Measurements from ENCODE around the gene PPP4R2.

PPP4R2 gene

DNA sequence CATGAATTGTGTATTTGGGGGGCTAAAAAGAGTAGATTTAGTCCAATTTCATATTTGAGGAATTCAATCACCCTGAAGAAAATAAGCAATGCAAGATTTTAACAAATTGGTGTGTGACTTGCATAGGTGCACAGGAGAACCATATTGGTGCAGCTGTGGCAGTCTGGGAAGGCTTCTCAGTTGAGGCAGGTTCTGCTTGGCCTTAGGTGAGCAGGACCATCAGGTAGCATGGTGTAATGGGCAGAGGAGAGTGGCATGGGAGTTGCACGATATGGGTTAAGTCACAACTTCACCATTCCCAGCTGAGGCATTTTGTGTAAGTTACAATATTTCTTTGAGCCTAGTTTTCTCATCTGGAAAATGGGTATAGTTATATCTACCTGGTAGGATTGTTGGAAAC lies 75.3 kb downstream of the PPP4R2 start:
- H3K4me3 ChIP-seq (ENCODE audit: low read depth, low read length): no peak overlapping the region
- no peak for TF ChIP-seq CTCF (IDR thresholded peaks at IDR 0.05; ENCODE audit: control insufficient read depth, extremely low read depth, insufficient read depth)
- DNase-seq (ENCODE audit: low read depth): no peak

- no peak for DNase-seq (ENCODE audit: low read depth)
- H3K4me3 ChIP-seq (ENCODE audit: low read depth, low read length): no peak overlapping the region
- no peak for TF ChIP-seq CTCF (IDR thresholded peaks at IDR 0.05; ENCODE audit: control insufficient read depth, extremely low read depth, insufficient read depth)
These were observed 76.0 kb downstream of the PPP4R2 start for GRCh38 chr3:73072634-73073033.

DNA sequence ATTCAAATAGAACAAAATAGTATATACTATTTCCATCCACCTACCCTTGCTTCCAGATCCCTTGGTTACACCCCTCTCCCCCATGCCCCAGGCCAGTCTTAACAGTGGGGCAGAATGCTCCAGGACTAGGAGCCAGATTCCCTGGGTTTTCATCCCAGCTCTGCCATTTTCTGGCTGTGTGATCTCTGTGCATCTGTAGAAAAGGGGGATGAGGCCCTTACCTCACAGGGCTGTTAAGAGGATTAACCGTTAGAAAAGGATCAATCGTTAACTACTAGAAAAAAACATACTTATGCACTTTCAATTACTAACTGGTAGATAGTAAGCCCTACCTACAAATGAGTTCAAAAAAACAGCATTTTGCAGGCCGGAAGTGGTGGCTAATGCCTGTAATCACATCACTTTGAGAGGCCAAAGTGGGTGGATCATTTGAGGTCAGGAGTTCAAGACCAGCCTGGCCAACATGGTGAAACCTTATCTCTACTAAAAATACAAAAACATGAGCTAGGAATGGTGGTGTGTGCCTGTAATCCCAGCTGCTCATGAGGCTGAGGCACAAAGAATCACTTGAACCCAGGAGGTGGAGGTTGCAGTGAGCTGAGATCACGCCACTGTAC lies 76.6 kb downstream of the PPP4R2 start:
- no peak for TF ChIP-seq CTCF (IDR thresholded peaks at IDR 0.05; ENCODE audit: control insufficient read depth, extremely low read depth, insufficient read depth)
- DNase-seq (ENCODE audit: low read depth): no peak

DNA sequence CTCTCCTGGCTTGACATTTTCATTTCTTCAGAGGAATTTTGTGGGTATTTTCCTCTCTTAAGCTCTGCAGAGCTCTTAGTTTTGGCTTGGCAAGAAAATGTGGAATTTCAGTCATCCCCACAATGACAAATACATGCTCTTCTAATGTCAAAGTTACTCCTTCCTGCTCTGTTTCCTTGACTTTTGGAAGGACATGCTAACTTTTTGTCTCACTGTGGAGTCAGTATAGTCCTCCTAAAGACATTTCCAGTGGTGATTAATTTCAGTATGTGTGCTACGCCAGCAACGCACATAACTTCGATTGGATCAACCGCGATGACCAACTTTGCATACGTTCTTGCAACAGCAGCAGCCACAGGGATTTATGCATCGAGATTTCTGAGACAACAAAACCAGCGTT lies 78.2 kb downstream of the PPP4R2 start:
- no peak overlapping the region for H3K4me3 ChIP-seq (ENCODE audit: low read depth, low read length)
- DNase-seq (ENCODE audit: low read depth): no peak
- no peak for TF ChIP-seq CTCF (IDR thresholded peaks at IDR 0.05; ENCODE audit: control insufficient read depth, extremely low read depth, insufficient read depth)

More for the DNA sequence above, 76.6 kb downstream of the PPP4R2 start:
- H3K4me3 ChIP-seq (ENCODE audit: low read depth, low read length): no peak overlapping the region

- no peak for DNase-seq (ENCODE audit: low read depth)
- no peak for TF ChIP-seq CTCF (IDR thresholded peaks at IDR 0.05; ENCODE audit: control insufficient read depth, extremely low read depth, insufficient read depth)
- H3K4me3 ChIP-seq (ENCODE audit: low read depth, low read length): no peak overlapping the region
These were observed 83.8 kb downstream of the PPP4R2 start for GRCh38 chr3:73080216-73080966.

DNA sequence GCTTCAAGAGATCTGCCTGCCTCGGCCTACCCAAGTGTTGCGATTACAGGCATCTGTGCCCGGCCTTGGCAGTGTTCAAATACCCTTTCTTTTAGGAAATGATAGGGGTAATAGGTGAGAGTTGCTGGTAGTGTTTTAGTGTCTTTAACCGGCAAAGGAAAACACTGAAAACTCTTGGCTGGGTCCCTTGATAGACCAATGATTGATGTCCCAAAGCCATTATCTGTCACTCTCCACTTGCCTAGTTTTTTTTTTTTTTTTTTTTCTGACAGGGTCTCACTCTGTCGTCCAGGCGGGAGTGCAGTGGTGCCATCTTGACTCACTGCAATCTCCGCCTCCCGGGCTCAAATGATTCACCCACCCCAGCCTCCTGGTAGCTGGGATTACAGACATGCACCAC lies 84.5 kb downstream of the PPP4R2 start:
- TF ChIP-seq CTCF (IDR thresholded peaks at IDR 0.05; ENCODE audit: control insufficient read depth, extremely low read depth, insufficient read depth): no peak
- no peak overlapping the region for H3K4me3 ChIP-seq (ENCODE audit: low read depth, low read length)
- DNase-seq (ENCODE audit: low read depth): no peak
